IMR-90 (cell line): ENCODE results near the gene NAA10. TPM values are rescaled to one million over a fixed set of nuclear protein-coding genes. Genes with fewer than 3 reads are reported as not detected.

Source experiments
- ATAC-seq: fragments of 200-7000 bp; cut with Tn5 transposase; 2 replicates; pipeline ENCODE4 v1.9.1; 2020; ENCODE audit warnings: low read depth, mild to moderate bottlenecking, moderate library complexity
- BruUV-seq: library from RNA; stranded (reverse); fragments of 400-500 nt; replicated peaks from 2 replicates; lab custom pipeline; 2021; lab: Mats Ljungman, UMichigan
- CTCF ChIA-PET: fragments of 300-600 bp; formaldehyde crosslinking; extraction: SDS; loops from one replicate; lab custom pipeline; 2021; ENCODE audit warnings: antibody characterized with exemption; lab: Yijun Ruan, JAX
- POLR2A ChIA-PET: fragments of 300-600 bp; sonication (Branson Sonifier 250); formaldehyde crosslinking; loops from one replicate; lab custom pipeline; 2022; ENCODE audit warnings: antibody characterized with exemption; ENCODE audit not compliant: unreplicated experiment; lab: Charles Lee
- DNase-seq: peaks from one replicate; pipeline ENCODE4 v3.0.0; 2013
- H2AFZ ChIP-seq: replicated peaks from 2 replicates; pipeline ENCODE3; 2013; ENCODE audit warnings: low read length, mild to moderate bottlenecking; ENCODE audit not compliant: poor library complexity
- H2AK5ac ChIP-seq: 2 replicates; pipeline ENCODE4 v1.6.1; 2013; ENCODE audit warnings: low read depth, low read length, inconsistent platforms
- H2AK9ac ChIP-seq: replicated peaks from 2 replicates; pipeline ENCODE3; 2013; ENCODE audit warnings: mild to moderate bottlenecking, low read depth, low read length, moderate library complexity; ENCODE audit not compliant: poor library complexity
- H2BK120ac ChIP-seq: 2 replicates; pipeline ENCODE4 v1.6.1; 2013; ENCODE audit warnings: low read depth, low read length, inconsistent platforms
- H2BK15ac ChIP-seq: 3 replicates; pipeline ENCODE4 v1.6.1; 2013; ENCODE audit warnings: low read depth, low read length, inconsistent platforms
- H2BK20ac ChIP-seq: 2 replicates; pipeline ENCODE4 v1.6.1; 2013; ENCODE audit warnings: low read depth, mild to moderate bottlenecking, inconsistent platforms, low read length, moderate library complexity
- H2BK5ac ChIP-seq: 2 replicates; pipeline ENCODE4 v1.6.1; 2013; ENCODE audit warnings: mild to moderate bottlenecking, low read depth, low read length, inconsistent platforms; ENCODE audit not compliant: poor library complexity, severe bottlenecking
- H3K14ac ChIP-seq: replicated peaks from 2 replicates; pipeline ENCODE4 v1.6.1; 2013; ENCODE audit warnings: low read depth, low read length, inconsistent platforms
- H3K18ac ChIP-seq: 2 replicates; pipeline ENCODE4 v1.6.1; 2013; ENCODE audit warnings: low read depth, low read length, control low read depth
- H3K23ac ChIP-seq: 2 replicates; pipeline ENCODE4 v1.6.1; 2013; ENCODE audit warnings: low read depth, low read length, inconsistent platforms
- H3K27ac ChIP-seq: 2 replicates; pipeline ENCODE4 v1.5.1; 2013; ENCODE audit warnings: mild to moderate bottlenecking, control low read depth, low read length; ENCODE audit not compliant: insufficient read depth
- H3K27me3 ChIP-seq: 2 replicates; pipeline ENCODE4 v1.6.1; 2013; ENCODE audit warnings: low read length; ENCODE audit not compliant: control insufficient read depth, insufficient read depth
- H3K36me3 ChIP-seq: 2 replicates; pipeline ENCODE4 v1.6.1; 2013; ENCODE audit warnings: low read length, mixed read lengths; ENCODE audit not compliant: control insufficient read depth, insufficient read depth
- H3K4ac ChIP-seq: 2 replicates; pipeline ENCODE4 v1.6.1; 2013; ENCODE audit warnings: low read depth, low read length, inconsistent platforms
- H3K4me1 ChIP-seq: 2 replicates; pipeline ENCODE4 v1.6.1; 2013; ENCODE audit warnings: low read length, mixed read lengths; ENCODE audit not compliant: control insufficient read depth, insufficient read depth
- H3K4me2 ChIP-seq: 2 replicates; pipeline ENCODE4 v1.6.1; 2013; ENCODE audit warnings: low read depth, mild to moderate bottlenecking, control low read depth, low read length, moderate library complexity
- H3K4me3 ChIP-seq: 2 replicates; pipeline ENCODE4 v1.5.1; 2013; ENCODE audit warnings: low read depth, mild to moderate bottlenecking, control low read depth, low read length, moderate library complexity; ENCODE audit not compliant: insufficient read depth
- H3K56ac ChIP-seq: 2 replicates; pipeline ENCODE4 v1.6.1; 2013; ENCODE audit warnings: low read length, inconsistent platforms; ENCODE audit not compliant: insufficient read depth; ENCODE audit errors: extremely low read depth
- H3K79me1 ChIP-seq, 2 experiments: 2 replicates each; pipeline ENCODE4 v1.6.1; 2013; ENCODE audit warnings: low read length in 2 of 2, inconsistent platforms in 1 of 2, low read depth in 1 of 2
- H3K9ac ChIP-seq: 2 replicates; pipeline ENCODE4 v1.6.1; 2013; ENCODE audit warnings: low read depth, low read length, control low read depth
- H3K9me1 ChIP-seq: 2 replicates; pipeline ENCODE4 v1.6.1; 2013; ENCODE audit warnings: low read length, inconsistent platforms; ENCODE audit not compliant: insufficient read depth
- H3K9me3 ChIP-seq: 2 replicates; pipeline ENCODE4 v1.6.1; 2013; ENCODE audit warnings: low read length; ENCODE audit not compliant: control insufficient read depth, insufficient read depth
- H4K20me1 ChIP-seq: 2 replicates; pipeline ENCODE4 v1.6.1; 2013; ENCODE audit warnings: low read length, inconsistent platforms; ENCODE audit not compliant: insufficient read depth
- H4K5ac ChIP-seq: 2 replicates; pipeline ENCODE4 v1.6.1; 2013; ENCODE audit warnings: mild to moderate bottlenecking, low read depth, low read length, control low read depth
- H4K8ac ChIP-seq, 2 experiments: 2 replicates each; pipeline ENCODE4 v1.6.1; 2013; ENCODE audit warnings: low read depth in 2 of 2, low read length in 2 of 2, control low read depth in 1 of 2, inconsistent platforms in 1 of 2
- H4K91ac ChIP-seq: 2 replicates; pipeline ENCODE4 v1.6.1; 2013; ENCODE audit warnings: low read depth, low read length, inconsistent platforms; ENCODE audit not compliant: insufficient read depth
- BHLHE40 ChIP-seq: fragments of 150-350 bp; IDR thresholded peaks from 2 replicates; pipeline ENCODE4 v1.6.1; 2016; ENCODE audit warnings: mild to moderate bottlenecking, low read depth, low read length
- FOS ChIP-seq: fragments of 150-350 bp; IDR thresholded peaks from 2 replicates; pipeline ENCODE4 v1.6.1; 2016; ENCODE audit warnings: low read depth, low read length
- MAZ ChIP-seq: IDR thresholded peaks from 2 replicates; pipeline ENCODE4 v1.6.1; 2012; ENCODE audit warnings: low read depth, mild to moderate bottlenecking, low read length, improper control_type of control experiment, moderate library complexity, borderline replicate concordance
- MXI1 ChIP-seq: IDR thresholded peaks from 2 replicates; pipeline ENCODE4 v1.6.1; 2012; ENCODE audit warnings: low read depth, mild to moderate bottlenecking, low read length, moderate library complexity, borderline replicate concordance
- RAD21 ChIP-seq: IDR thresholded peaks from 2 replicates; pipeline ENCODE4 v1.6.1; 2012; ENCODE audit warnings: low read length, improper control_type of control experiment
- RCOR1 ChIP-seq: IDR thresholded peaks from 2 replicates; pipeline ENCODE4 v1.6.1; 2012; ENCODE audit warnings: mild to moderate bottlenecking, low read length, improper control_type of control experiment; ENCODE audit not compliant: insufficient replicate concordance
- RFX5 ChIP-seq: IDR thresholded peaks from 2 replicates; pipeline ENCODE4 v1.8.0; 2012; ENCODE audit warnings: low read depth, mild to moderate bottlenecking, low read length, moderate library complexity
- SMC3 ChIP-seq: fragments of 150-350 bp; IDR thresholded peaks from 2 replicates; pipeline ENCODE4 v1.6.1; 2016; ENCODE audit warnings: low read depth, mild to moderate bottlenecking, antibody characterized with exemption, low read length, moderate library complexity
- whole genome bisulfite sequencing, 2 experiments: methylation state at CpG; one replicate each; pipeline versions ENCODE4 v1.1.5 to v1.1.7; 2013; ENCODE audit warnings: missing lambda C conversion rate in 2 of 2; ENCODE audit not compliant: insufficient read length in 1 of 2; ENCODE audit errors: extremely low coverage in 2 of 2; 5-methylcytosine and 5-hydroxymethylcytosine counted together
- dilution Hi-C: fragments of 300-500 bp; cut with HindIII; formaldehyde crosslinking; loops from one replicate; pipeline ENCODE4 v1.14.3; 2018; ENCODE audit warnings: low sequenced_read_pairs; ENCODE audit not compliant: unreplicated experiment
- in situ Hi-C: fragments of 300-500 bp; cut with MboI; formaldehyde crosslinking; loops from 3 replicates; pipeline ENCODE4 v1.14.3; 2019; ENCODE audit warnings: low sequenced_read_pairs, inconsistent platforms, mixed read lengths
- intact Hi-C: fragments of 100-400 bp; cut with micrococcal nuclease; formaldehyde crosslinking; loops from 2 replicates; pipeline ENCODE4 v1.10.0; 2022
- polyA plus RNA-seq, 3 experiments: library from polyadenylated mRNA; depleted of rRNA; stranded (reverse); fragments of >200 nt; gene quantifications; 2 replicates each; pipeline ENCODE4 v1.2.3, GENCODE V29; 2012; ENCODE audit warnings: low replicate concordance in 1 of 3
- total RNA-seq: library from RNA; depleted of rRNA; stranded (reverse); fragments of >200 nt; gene quantifications from 2 replicates; pipeline ENCODE4 v1.2.3, GENCODE V29; 2012
- TF ChIP-seq, protein P1 (sequence below): conservative IDR thresholded peaks from 2 replicates; pipeline ENCODE4 v1.5.1; 2012; ENCODE audit warnings: mild to moderate bottlenecking, low read depth, low read length, improper control_type of control experiment

NAA10 gene
- total and polyA plus RNA-seq, 2 of the 4 experiments (the other 2 are of a cell fraction) = 98.6 to 172 TPM

- Histone ChIP-seq H3K4me3 (no peak overlapping the region), H3K27me3 (no peaks in the 10 kb centered on the region), H3K9me1 (no peaks in the 10 kb centered on the region), H4K8ac (peak overlapping the region; percentile 69 to 87), H2BK120ac (no peak overlapping the region; the same call in 1 of the 2 replicates), H2AK5ac (peak overlapping the region; percentile 92), H2AFZ (peak overlapping the region; percentile 78), H3K4me2 (no peak overlapping the region), H2BK20ac (no peak overlapping the region), H3K56ac (no peak overlapping the region), H3K23ac (no peak overlapping the region), H3K4me1 (peaks cover 4% of the 10 kb centered on the region), H4K5ac (peak overlapping the region; percentile 47; the same call in 1 of the 2 replicates), H3K18ac (no peak overlapping the region; the same call in 1 of the 2 replicates), H3K36me3 (peaks cover 75% of the 10 kb centered on the region), H3K9ac (peak overlapping the region; percentile 26; the same call in 1 of the 2 replicates), H4K91ac (peak overlapping the region; percentile 31), H2BK5ac (peak overlapping the region; percentile 30), H3K14ac (peak overlapping the region; percentile 19; the same call in 1 of the 2 replicates), H3K9me3 (no peaks in the 10 kb centered on the region), H3K27ac (peak overlapping the region; percentile 61), H4K20me1 (no peaks in the 10 kb centered on the region), H2BK15ac (no peak overlapping the region), H3K4ac (peak overlapping the region; percentile 72), H3K79me1 (peaks cover 0 to 6% of the 10 kb centered on the region in 2 experiments; a peak in 2 of 4 replicates), H2AK9ac (peak overlapping the region; percentile 93)
- ATAC-seq (peak; percentile 92), DNase-seq (peak; percentile 50)
- WGBS, 2 experiments = 24% methylated on average over 12 of the region's 33 CpGs; no CpG with 5 or more reads in 1 of the 2 experiments
- in situ Hi-C loops (no loop called here), dilution Hi-C loops (no loop called here), intact Hi-C loops (loop anchor here (1.0 kb wide), 1 partner anchor 189 kb away; the partner anchor contains the start of gene PLXNB3)
- ChIA-PET CTCF (no interaction called here), POLR2A (no interaction called here)
- BruUV-seq = no TSS peak
- TF ChIP-seq RFX5 (no peak), RCOR1 (no peak), RAD21 (peak; percentile 82), FOS (no peak), SMC3 (peak; percentile 61), BHLHE40 (no peak), MAZ (peak; percentile 38; the same call in 1 of the 2 replicates), MXI1 (no peak)
- TF ChIP-seq, protein P1, sequence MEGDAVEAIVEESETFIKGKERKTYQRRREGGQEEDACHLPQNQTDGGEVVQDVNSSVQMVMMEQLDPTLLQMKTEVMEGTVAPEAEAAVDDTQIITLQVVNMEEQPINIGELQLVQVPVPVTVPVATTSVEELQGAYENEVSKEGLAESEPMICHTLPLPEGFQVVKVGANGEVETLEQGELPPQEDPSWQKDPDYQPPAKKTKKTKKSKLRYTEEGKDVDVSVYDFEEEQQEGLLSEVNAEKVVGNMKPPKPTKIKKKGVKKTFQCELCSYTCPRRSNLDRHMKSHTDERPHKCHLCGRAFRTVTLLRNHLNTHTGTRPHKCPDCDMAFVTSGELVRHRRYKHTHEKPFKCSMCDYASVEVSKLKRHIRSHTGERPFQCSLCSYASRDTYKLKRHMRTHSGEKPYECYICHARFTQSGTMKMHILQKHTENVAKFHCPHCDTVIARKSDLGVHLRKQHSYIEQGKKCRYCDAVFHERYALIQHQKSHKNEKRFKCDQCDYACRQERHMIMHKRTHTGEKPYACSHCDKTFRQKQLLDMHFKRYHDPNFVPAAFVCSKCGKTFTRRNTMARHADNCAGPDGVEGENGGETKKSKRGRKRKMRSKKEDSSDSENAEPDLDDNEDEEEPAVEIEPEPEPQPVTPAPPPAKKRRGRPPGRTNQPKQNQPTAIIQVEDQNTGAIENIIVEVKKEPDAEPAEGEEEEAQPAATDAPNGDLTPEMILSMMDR = peak; percentile 85
These were observed 18.5 kb upstream of the NAA10 start for GRCh38 chrX:153953342-153953830.
